NCI-H2227 treated with DMSO at 0.1 percent for 48 hours (cell line): ENCODE measurements around the gene DGKZ.
A peak's percentile ranks its signal among the peaks of the same experiment; 100 is the strongest.

Source experiments
- DNase-seq: peaks from one replicate; lab custom pipeline; 2025; lab: John Stamatoyannopoulos, UW

The DGKZ gene

DNA sequence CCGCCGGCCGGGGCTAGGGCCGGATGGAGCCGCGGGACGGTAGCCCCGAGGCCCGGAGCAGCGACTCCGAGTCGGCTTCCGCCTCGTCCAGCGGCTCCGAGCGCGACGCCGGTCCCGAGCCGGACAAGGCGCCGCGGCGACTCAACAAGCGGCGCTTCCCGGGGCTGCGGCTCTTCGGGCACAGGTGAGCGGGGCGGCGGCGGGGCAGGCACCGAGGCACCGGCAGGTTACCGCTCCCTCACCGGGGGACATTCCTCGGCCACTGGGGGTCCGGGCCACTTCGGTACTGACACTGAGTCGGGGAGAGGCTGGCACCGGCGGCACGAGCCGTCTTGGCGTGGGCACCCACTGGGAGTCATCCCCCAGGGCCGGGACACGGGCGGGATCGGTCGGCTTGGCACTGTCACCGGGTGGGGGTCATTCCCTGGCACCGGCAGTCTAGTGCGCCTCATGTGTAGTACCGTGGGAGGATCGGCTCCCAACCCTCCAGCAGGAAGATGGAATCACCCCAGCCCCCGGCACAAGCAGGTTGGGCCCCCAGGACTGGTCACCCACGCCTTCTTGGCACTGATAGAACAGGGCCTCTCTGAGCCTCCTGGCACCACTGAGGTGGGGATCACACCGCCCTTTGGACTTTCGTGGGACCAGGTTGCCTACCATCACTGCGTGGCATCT, 511 bp downstream of the DGKZ start:
- no peak for DNase-seq

- DNase-seq = no peak
Observed at GRCh38 chr11:46348566-46349401, 1.5 kb downstream of the DGKZ start.

- DNase-seq = no peak
Observed at GRCh38 chr11:46350695-46351094, 3.4 kb downstream of the DGKZ start.

- no peak for DNase-seq
Observed at GRCh38 chr11:46351148-46351547, 3.9 kb downstream of the DGKZ start.

GRCh38 chr11:46351606-46352005, 4.3 kb downstream of the DGKZ start:
- no peak for DNase-seq

GRCh38 chr11:46352063-46352841, 5.0 kb downstream of the DGKZ start:
- no peak for DNase-seq

DNA sequence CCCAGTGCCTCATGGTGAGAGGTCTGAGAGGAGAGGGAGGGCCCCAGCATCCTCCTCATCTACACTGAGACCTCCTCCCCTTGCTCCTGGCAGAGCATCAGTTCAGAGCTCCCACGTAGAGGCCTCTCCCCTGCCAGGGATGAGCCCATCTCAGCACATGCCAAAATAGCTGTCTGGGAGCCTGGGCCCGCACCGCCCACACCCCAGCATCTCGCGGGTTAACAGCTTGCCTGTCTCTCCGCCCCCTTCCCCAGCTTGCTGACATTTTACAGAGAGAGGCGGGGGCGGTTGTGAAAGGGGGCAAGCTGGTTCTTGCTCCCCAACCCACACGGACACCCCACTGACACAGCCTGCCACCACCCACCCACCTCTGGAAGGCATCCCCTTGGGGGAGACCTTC, 6.4 kb downstream of the DGKZ start:
- DNase-seq = no peak

DNA sequence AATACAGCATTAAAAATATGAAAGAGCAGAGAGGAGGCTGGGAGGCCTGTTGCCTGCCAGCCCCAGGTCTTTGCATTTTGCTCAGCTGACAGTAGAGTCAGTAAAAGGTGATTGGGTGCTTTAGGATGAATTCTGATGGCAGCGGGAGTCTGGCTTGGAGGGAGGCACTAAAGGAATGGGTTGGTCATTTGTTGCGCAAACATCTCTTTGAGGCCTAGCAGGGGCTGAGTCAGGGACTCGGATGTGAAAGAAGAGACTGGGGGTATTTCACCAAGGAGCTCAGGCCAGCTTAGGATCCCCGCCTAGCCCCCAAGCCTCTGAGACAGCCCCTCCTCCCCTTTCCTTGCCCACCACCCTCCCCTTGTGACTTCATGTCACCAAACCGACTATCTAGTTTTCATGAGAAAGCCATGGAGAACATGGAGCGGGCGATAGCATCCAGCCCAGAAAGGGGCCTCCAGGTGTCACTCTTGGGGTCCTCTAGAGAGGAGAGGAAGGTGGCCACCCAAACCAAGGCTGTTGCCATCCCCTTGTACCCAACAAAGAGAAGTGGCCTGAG, 9.7 kb downstream of the DGKZ start:
- no peak for DNase-seq

- no peak for DNase-seq
Observed at GRCh38 chr11:46357483-46357936, 10.2 kb downstream of the DGKZ start.

DNA sequence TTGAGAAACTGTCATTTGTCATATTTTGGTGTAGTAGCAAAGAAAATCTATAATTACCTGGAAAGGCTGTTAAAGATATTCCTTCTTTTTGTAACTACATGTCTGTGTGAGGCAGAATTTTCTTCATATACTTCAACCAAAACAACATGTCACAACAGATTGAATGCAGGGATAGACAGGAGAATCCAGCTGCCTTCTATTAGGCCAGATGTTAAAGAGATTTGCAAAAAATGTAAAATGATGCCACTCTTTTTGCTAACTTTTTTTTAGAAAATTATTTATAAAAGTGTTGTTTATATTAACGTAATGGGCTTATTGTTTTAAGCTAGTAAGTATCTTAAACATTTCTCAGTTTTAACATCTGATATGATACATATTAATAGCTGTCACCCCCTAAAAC, 12.7 kb downstream of the DGKZ start:
- no peak for DNase-seq

GRCh38 chr11:46360878-46361277, 13.6 kb downstream of the DGKZ start:
- no peak for DNase-seq

DNA sequence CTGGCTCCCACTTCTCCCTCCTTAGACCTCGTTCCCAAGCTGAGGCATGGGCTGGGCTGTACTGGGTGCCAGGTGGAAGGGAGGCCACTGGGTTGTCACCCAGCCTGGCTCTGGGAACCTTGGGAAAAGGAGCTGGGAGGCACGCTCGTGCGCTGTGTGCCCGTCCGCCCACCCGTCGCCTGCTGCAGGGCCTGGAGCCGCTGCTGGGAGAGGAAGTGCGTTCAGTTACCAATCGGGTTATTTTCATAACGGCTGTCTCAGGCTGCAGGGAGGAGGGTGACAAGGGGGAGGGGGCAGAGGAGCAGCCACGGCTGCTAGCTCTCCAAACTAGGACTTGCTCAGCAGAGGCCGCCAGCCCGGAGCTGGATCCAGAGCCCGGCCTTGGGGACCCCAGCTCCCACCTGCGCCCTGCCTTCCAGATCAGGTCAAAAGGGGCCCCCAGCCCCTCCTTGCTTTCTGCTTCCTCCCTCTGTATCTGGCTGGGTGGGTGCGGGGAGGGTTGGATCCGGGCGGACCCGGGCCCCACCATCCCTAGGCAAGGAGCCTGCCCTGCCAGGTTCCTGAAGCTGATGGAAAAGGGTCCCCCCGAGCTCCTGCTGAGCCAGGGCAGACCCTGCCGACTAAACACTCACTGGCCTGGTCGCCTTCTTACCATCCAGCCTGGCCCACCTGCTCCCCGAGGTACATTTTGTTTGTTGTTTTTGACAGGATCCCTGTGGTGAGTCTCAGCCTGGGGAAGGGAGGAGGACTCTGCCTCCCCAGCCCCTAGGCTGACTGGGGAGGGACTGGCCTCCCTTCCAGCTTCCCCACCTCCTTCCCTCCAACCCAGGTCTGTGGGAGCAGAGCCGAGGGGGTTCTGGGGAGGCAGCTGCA, 14.3 kb downstream of the DGKZ start:
- DNase-seq = peak; percentile 62

DNA sequence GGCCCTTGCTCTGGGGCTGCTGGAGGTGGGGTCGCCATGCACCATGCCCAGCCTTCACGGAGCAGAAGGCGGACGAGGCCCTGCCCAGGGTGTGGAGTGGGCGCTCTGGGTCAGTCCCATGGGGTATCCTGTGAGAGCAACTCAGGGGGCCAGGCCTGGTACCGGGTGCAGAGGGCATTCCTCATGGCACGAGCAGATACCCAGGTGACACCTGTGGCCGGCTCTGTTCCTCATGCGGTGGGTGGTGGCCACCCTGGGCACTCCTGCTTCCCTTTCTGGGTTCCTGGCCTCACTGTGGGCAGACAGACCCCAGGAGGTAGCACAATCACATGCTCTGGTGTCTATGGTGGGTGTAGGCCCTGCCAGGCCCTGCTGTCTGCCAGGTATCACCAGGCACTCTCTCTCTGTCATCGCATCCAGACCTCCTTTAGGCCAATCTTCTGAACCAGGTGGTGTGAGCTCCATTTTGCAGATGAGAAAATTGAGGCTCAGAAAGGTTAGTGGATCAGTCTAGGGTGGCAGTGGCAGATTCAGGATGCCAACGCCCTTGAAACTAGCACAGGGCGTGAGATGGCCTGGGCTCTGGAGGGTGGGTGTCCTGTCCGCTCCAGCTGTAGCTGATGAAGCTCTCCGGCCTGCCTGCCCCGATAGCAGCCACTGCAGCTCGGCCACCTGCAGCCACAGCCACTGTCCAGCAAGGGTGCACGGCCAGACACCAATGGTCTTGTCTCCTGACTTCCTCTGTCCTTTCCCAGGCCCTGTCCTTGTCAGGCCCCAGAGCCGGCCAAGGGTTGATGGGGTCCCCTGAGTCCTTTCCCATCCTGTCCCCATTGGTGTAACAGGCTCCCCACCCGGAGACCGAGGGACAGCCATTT, 15.1 kb downstream of the DGKZ start:
- DNase-seq = no peak

GRCh38 chr11:46363031-46363407, 15.8 kb downstream of the DGKZ start:
- DNase-seq = no peak

DNA sequence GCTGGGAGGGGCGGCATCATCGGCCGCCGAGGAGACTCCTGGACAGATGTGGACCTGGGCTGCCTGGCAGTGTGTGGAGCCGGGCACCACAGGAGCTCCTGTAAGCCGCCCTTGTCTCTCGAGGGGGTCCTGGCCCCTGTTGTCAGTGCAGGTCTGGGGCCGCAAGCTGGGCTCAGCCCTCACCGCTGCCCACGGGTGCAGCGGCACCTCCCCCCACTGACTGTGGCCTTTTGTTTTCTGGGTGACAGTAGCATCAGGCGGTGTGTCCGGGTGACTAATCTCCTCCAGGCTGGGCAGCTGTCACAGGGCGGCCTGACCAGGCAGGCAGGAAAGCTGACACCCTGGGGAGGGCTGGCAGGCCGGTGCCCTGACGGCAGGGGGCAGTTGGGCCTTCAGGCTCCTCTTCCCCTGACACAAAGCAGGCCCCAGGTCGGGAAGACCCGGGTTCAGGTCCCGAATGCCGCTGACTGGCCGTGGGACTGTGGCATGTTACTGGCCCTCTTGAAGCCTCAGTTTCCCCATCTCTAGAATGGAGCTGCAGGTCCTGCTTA, 16.3 kb downstream of the DGKZ start:
- no peak for DNase-seq

DNA sequence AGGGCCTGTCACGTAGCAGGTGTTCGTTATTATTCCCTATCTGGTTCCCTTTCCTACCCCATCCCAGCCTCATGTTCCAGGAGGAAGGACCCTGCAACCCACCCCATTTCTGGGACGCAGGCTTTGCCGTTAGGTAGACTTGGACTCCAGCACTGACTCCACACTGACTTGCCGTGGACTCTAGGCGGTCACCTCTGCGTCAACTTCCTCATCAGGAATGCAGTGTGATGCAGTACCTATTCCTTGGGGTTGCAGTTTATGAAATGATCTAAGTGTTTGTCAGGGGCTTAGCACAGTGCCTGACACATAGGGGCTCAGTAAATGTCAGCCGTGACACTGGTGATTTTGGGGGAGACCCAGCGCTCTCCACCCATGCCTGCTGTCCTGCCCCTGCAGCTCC, 16.8 kb downstream of the DGKZ start:
- DNase-seq = no peak

GRCh38 chr11:46364791-46365190, 17.5 kb downstream of the DGKZ start:
- DNase-seq = no peak

GRCh38 chr11:46366260-46366659, 19.0 kb downstream of the DGKZ start:
- no peak for DNase-seq

- DNase-seq = no peak
Observed at GRCh38 chr11:46366661-46367161, 19.4 kb downstream of the DGKZ start.
